WTC11 (cell line): Measurements from ENCODE around the gene UGT1A8. TPM values are rescaled to one million over a fixed set of nuclear protein-coding genes. Genes with fewer than 3 reads are reported as not detected.

Source experiments
- ATAC-seq: fragments of 200-7000 bp; cut with Tn5 transposase; 2 replicates; pipeline ENCODE4 v1.10.0; 2021; ENCODE audit warnings: mild to moderate bottlenecking, moderate library complexity
- CTCF ChIA-PET: fragments of 300-600 bp; sonication (Branson Sonifier 250); formaldehyde crosslinking; loops from one replicate; lab custom pipeline; 2021; ENCODE audit warnings: antibody characterized with exemption; lab: Charles Lee
- POLR2A ChIA-PET: fragments of 350-600 bp; sonication (Branson Sonifier 250); formaldehyde crosslinking; loops from one replicate; lab custom pipeline; 2021; ENCODE audit warnings: antibody characterized with exemption; lab: Charles Lee
- DNase-seq: peaks from one replicate; pipeline ENCODE4 v3.0.0; 2021; ENCODE audit warnings: low spot score
- H3K27ac Mint-ChIP-seq: 2 replicates; pipeline ENCODE4 v1.8.0; 2021; ENCODE audit warnings: mixed read lengths
- H3K27me3 Mint-ChIP-seq: 2 replicates; pipeline ENCODE4 v1.8.0; 2021; ENCODE audit warnings: low read depth, mild to moderate bottlenecking, moderate library complexity, mixed read lengths
- H3K36me3 Mint-ChIP-seq: 2 replicates; pipeline ENCODE4 v1.8.0; 2021; ENCODE audit warnings: mixed read lengths
- H3K4me1 Mint-ChIP-seq: 2 replicates; pipeline ENCODE4 v1.8.0; 2022; ENCODE audit warnings: mixed read lengths
- H3K4me3 Mint-ChIP-seq: 2 replicates; pipeline ENCODE4 v1.8.0; 2021; ENCODE audit warnings: mild to moderate bottlenecking, moderate library complexity, mixed read lengths
- H3K9me3 Mint-ChIP-seq: 2 replicates; pipeline ENCODE4 v1.8.0; 2021; ENCODE audit warnings: mixed read lengths
- ATF1 ChIP-seq: sonication (generic); formaldehyde crosslinking; IDR thresholded peaks from 2 replicates; pipeline ENCODE4 v1.8.1; 2023; ENCODE audit warnings: mild to moderate bottlenecking, moderate library complexity, missing genetic modification reagents
- ATF3 ChIP-seq: sonication (generic); formaldehyde crosslinking; conservative IDR thresholded peaks from 2 replicates; pipeline ENCODE4 v1.8.1; 2022; ENCODE audit warnings: mild to moderate bottlenecking, missing genetic modification reagents
- CREB1 ChIP-seq: sonication (generic); formaldehyde crosslinking; IDR thresholded peaks from 2 replicates; pipeline ENCODE4 v1.8.0; 2023; ENCODE audit warnings: mild to moderate bottlenecking, missing genetic modification reagents
- GTF2I ChIP-seq: fragments of 250-450 bp; sonication (Bioruptor Pico); conservative IDR thresholded peaks from 2 replicates; pipeline ENCODE4 v1.4.0; 2021; ENCODE audit warnings: mild to moderate bottlenecking
- JAZF1 ChIP-seq: fragments of 250-450 bp; sonication (Bioruptor Pico); IDR thresholded peaks from 2 replicates; pipeline ENCODE4 v1.9.0; 2021; ENCODE audit warnings: moderate library complexity, mild to moderate bottlenecking, inconsistent platforms
- MXD4 ChIP-seq: fragments of 250-450 bp; sonication (Bioruptor Pico); IDR thresholded peaks from 2 replicates; pipeline ENCODE4 v1.8.0; 2021; ENCODE audit warnings: mild to moderate bottlenecking, moderate library complexity, borderline replicate concordance
- MYBL2 ChIP-seq: sonication (generic); formaldehyde crosslinking; IDR thresholded peaks from 2 replicates; pipeline ENCODE4 v1.8.1; 2023; ENCODE audit warnings: mild to moderate bottlenecking, moderate library complexity, missing genetic modification reagents
- NFATC4 ChIP-seq: fragments of 250-450 bp; sonication (Bioruptor Pico); IDR thresholded peaks from 2 replicates; pipeline ENCODE4 v1.9.0; 2021; ENCODE audit warnings: mild to moderate bottlenecking
- PRDM15 ChIP-seq: sonication (generic); formaldehyde crosslinking; IDR thresholded peaks from 2 replicates; pipeline ENCODE4 v1.8.0; 2022; ENCODE audit warnings: missing genetic modification reagents
- PREB ChIP-seq: sonication (generic); formaldehyde crosslinking; IDR thresholded peaks from 2 replicates; pipeline ENCODE4 v1.8.1; 2022; ENCODE audit warnings: mild to moderate bottlenecking, missing genetic modification reagents, moderate library complexity, borderline replicate concordance
- PRRX2 ChIP-seq: fragments of 250-450 bp; sonication (Bioruptor Pico); IDR thresholded peaks from 2 replicates; pipeline ENCODE4 v1.8.0; 2021; ENCODE audit warnings: mild to moderate bottlenecking
- RORB ChIP-seq: fragments of 250-450 bp; sonication (Bioruptor Pico); IDR thresholded peaks from 2 replicates; pipeline ENCODE4 v1.9.0; 2021; ENCODE audit warnings: mild to moderate bottlenecking
- SOX15 ChIP-seq: fragments of 250-450 bp; sonication (Bioruptor Pico); IDR thresholded peaks from 2 replicates; pipeline ENCODE4 v1.9.0; 2021; ENCODE audit warnings: mild to moderate bottlenecking
- SP1 ChIP-seq: sonication (generic); formaldehyde crosslinking; conservative IDR thresholded peaks from 2 replicates; pipeline ENCODE4 v1.8.1; 2022; ENCODE audit warnings: missing genetic modification reagents
- ZNF219 ChIP-seq: sonication (generic); formaldehyde crosslinking; IDR thresholded peaks from 2 replicates; pipeline ENCODE4 v1.8.0; 2023; ENCODE audit warnings: missing genetic modification reagents, mild to moderate bottlenecking, borderline replicate concordance
- ZNF263 ChIP-seq: sonication (generic); formaldehyde crosslinking; IDR thresholded peaks from 2 replicates; pipeline ENCODE4 v1.8.1; 2022; ENCODE audit warnings: low read depth, mild to moderate bottlenecking, moderate library complexity, missing genetic modification reagents
- ZNF423 ChIP-seq: fragments of 250-450 bp; sonication (Bioruptor Pico); IDR thresholded peaks from 2 replicates; pipeline ENCODE4 v2.1.2; 2022; ENCODE audit warnings: mild to moderate bottlenecking, moderate library complexity
- ZNF425 ChIP-seq: fragments of 250-450 bp; sonication (Bioruptor Pico); conservative IDR thresholded peaks from 2 replicates; pipeline ENCODE4 v1.9.0; 2021; ENCODE audit warnings: mild to moderate bottlenecking
- ZNF671 ChIP-seq: fragments of 250-450 bp; sonication (Bioruptor Pico); IDR thresholded peaks from 2 replicates; pipeline ENCODE4 v1.8.0; 2021; ENCODE audit warnings: mild to moderate bottlenecking
- total RNA-seq: library from RNA; stranded (reverse); gene quantifications from 3 replicates; pipeline ENCODE4 v1.2.3, GENCODE V29; 2021
- TF ChIP-seq, protein P1 (sequence below): fragments of 250-450 bp; sonication (Bioruptor Pico); IDR thresholded peaks from 2 replicates; pipeline ENCODE4 v1.9.0; 2021; ENCODE audit warnings: mild to moderate bottlenecking
- TF ChIP-seq, protein P2 (sequence below): sonication (generic); formaldehyde crosslinking; IDR thresholded peaks from 2 replicates; pipeline ENCODE4 v1.8.1; 2023; ENCODE audit warnings: mild to moderate bottlenecking, missing genetic modification reagents, moderate library complexity

UGT1A8 gene
- total RNA-seq, 1 experiment from 2014 or later: 0.13 TPM

DNA sequence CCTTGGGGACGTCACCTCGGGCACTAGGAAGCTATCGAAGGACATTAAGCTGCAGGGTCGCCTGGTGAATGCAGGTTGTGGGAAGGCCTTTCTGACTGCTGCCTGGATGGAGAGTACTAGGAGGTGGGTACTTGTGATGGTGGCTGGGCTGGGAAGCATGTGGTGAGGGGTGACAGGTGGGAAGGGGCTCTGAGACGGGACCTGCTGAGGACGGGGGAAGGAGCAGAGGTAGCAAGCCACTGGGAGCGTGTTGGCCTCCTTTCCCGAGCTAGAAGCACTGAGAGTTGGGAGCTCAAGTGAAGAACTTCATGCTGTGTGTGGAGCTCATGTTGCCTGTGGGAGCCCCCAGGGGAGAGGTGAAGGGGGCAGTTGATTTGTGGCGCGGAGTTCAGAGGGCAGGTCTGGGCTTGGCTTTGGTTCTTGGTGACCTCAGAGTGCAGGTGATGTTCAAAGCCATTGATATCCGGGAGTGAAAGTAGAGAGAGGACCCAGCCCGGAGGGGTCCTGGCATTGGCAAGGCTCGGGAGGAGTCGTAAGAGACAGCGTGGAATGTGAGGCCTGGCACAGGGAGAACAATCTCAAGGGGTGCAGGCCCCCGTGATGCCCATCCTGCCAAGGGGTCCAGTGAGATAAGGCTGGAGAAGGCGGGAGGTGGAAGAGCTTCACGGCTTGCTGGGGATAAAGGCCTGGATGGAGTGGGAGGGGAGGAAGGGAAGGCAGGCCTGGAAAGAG lies 173.9 kb downstream of the UGT1A8 start (continued):
- TF ChIP-seq ZNF219 (CRISPR knock-in tag) (no peak), NFATC4 (CRISPR knock-in tag) (no peak), MYBL2 (CRISPR knock-in tag) (no peak), ZNF425 (CRISPR knock-in tag) (no peak)

DNA sequence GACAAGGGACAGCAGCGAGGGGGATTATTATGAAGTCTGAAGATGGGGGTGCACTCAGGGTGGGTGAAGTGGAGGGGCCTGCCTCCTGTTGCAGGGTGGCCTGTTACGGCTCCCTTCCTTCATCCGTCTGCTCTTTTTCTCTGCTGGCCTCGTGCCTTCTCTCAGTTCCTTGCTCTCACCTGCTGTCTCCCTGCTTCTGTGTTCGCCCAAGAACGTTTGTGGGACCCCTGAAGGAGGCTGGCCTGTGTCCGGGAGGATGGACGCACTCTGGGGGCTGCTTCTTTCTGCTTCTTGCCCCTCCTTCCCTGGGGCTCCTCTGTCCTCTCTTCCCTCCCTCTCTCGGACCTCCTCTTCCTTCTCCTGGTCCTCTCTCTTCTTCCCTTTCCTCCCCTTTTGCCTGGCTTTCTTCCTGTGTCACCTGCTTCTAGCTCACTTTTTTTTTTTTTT lies 174.5 kb downstream of the UGT1A8 start:
- Mint-ChIP-seq H3K4me3 (no peak overlapping the region), H3K27me3 (no peaks in the 10 kb centered on the region; the same call in 1 of the 2 replicates), H3K9me3 (peaks cover 6% of the 10 kb centered on the region), H3K36me3 (no peaks in the 10 kb centered on the region), H3K4me1 (no peaks in the 10 kb centered on the region), H3K27ac (no peak overlapping the region)
- ChIA-PET POLR2A (no interaction called here), CTCF (no interaction called here)
- no peak for ATAC-seq
- DNase-seq: no peak
- TF ChIP-seq MXD4 (CRISPR knock-in tag): no peak
- TF ChIP-seq ZNF671 (CRISPR knock-in tag): no peak
- no peak for TF ChIP-seq SOX15 (CRISPR knock-in tag)
- TF ChIP-seq SP1 (CRISPR knock-in tag): no peak
- no peak for TF ChIP-seq PRRX2 (CRISPR knock-in tag)
- TF ChIP-seq ZNF263 (CRISPR knock-in tag): no peak
- TF ChIP-seq PRDM15 (CRISPR knock-in tag): no peak
- TF ChIP-seq ATF1 (CRISPR knock-in tag): no peak
- no peak for TF ChIP-seq GTF2I (CRISPR knock-in tag)
- TF ChIP-seq, protein P1, sequence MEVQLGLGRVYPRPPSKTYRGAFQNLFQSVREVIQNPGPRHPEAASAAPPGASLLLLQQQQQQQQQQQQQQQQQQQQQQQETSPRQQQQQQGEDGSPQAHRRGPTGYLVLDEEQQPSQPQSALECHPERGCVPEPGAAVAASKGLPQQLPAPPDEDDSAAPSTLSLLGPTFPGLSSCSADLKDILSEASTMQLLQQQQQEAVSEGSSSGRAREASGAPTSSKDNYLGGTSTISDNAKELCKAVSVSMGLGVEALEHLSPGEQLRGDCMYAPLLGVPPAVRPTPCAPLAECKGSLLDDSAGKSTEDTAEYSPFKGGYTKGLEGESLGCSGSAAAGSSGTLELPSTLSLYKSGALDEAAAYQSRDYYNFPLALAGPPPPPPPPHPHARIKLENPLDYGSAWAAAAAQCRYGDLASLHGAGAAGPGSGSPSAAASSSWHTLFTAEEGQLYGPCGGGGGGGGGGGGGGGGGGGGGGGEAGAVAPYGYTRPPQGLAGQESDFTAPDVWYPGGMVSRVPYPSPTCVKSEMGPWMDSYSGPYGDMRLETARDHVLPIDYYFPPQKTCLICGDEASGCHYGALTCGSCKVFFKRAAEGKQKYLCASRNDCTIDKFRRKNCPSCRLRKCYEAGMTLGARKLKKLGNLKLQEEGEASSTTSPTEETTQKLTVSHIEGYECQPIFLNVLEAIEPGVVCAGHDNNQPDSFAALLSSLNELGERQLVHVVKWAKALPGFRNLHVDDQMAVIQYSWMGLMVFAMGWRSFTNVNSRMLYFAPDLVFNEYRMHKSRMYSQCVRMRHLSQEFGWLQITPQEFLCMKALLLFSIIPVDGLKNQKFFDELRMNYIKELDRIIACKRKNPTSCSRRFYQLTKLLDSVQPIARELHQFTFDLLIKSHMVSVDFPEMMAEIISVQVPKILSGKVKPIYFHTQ (CRISPR knock-in tag): no peak
- no peak for TF ChIP-seq CREB1 (CRISPR knock-in tag)
- no peak for TF ChIP-seq ZNF423
- TF ChIP-seq ATF3 (CRISPR knock-in tag): no peak
- no peak for TF ChIP-seq PREB
- TF ChIP-seq RORB (CRISPR knock-in tag): no peak
- TF ChIP-seq, protein P2, sequence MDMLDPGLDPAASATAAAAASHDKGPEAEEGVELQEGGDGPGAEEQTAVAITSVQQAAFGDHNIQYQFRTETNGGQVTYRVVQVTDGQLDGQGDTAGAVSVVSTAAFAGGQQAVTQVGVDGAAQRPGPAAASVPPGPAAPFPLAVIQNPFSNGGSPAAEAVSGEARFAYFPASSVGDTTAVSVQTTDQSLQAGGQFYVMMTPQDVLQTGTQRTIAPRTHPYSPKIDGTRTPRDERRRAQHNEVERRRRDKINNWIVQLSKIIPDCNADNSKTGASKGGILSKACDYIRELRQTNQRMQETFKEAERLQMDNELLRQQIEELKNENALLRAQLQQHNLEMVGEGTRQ: no peak
- no peak for TF ChIP-seq JAZF1 (CRISPR knock-in tag)
